Measurements from ENCODE around the gene TMPRSS11B. TPM values are rescaled to one million over a fixed set of nuclear protein-coding genes. Genes with fewer than 3 reads are reported as not detected.

Gene TMPRSS11B
- total and polyA plus RNA-seq, 9 donors, result not detected

DNA sequence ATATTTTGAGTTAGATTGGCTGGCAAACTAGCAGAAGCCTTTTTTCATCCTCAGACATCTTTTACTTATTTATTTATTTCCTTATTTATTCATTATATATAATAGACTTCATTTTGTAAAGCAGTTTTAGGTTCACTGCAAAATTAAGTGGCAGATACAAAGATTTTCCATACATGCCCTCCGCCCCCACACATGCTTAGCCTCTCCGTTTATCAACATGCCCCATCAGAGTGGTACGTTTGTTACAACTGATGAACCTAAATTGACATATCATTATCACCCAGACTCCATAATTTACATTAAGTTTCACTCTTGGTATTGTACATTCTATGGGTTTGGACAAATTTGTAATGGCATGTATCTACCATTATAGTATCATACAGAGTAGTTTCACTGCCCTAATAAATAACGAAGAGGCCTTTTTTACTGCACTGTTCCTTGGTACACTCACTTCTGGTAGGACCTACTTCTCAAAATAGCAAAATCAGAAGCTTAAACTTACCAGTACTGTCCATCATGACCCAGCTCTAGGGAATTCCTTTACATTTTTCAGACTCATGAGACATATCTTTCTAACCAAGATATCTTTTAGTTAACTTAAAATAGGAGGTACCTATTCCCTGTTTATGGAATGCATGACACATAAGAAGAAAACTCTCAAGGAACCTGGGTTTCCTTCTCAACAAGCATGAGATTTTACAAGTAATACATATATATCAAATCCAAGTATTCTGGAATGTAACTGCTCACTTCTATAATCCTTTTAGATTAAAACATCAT lies 4.8 kb upstream of the TMPRSS11B start:
- H3K9me3 ChIP-seq, result no peaks in the 10 kb centered on the region
- H3K4me1 ChIP-seq (ENCODE audit: insufficient read depth), result no peaks in the 10 kb centered on the region
- H3K36me3 ChIP-seq, result no peaks in the 10 kb centered on the region
- no peak overlapping the region for H3K27ac ChIP-seq
- H3K27me3 ChIP-seq, result no peaks in the 10 kb centered on the region
- no peak overlapping the region for H3K4me3 ChIP-seq
- DNase-seq, result no peak
- 57 to 75% (median 72%) methylated on average over 4 of the region's 4 CpGs for WGBS, 3 donors
- intact Hi-C loops (cut with DNase I), result no loop called here
- TF ChIP-seq, protein P1, sequence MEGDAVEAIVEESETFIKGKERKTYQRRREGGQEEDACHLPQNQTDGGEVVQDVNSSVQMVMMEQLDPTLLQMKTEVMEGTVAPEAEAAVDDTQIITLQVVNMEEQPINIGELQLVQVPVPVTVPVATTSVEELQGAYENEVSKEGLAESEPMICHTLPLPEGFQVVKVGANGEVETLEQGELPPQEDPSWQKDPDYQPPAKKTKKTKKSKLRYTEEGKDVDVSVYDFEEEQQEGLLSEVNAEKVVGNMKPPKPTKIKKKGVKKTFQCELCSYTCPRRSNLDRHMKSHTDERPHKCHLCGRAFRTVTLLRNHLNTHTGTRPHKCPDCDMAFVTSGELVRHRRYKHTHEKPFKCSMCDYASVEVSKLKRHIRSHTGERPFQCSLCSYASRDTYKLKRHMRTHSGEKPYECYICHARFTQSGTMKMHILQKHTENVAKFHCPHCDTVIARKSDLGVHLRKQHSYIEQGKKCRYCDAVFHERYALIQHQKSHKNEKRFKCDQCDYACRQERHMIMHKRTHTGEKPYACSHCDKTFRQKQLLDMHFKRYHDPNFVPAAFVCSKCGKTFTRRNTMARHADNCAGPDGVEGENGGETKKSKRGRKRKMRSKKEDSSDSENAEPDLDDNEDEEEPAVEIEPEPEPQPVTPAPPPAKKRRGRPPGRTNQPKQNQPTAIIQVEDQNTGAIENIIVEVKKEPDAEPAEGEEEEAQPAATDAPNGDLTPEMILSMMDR (IDR thresholded peaks at IDR 0.05), result no peak
- TF ChIP-seq EP300 (IDR thresholded peaks at IDR 0.05) (no peak), POLR2A (IDR thresholded peaks at IDR 0.05) (no peak)

DNA sequence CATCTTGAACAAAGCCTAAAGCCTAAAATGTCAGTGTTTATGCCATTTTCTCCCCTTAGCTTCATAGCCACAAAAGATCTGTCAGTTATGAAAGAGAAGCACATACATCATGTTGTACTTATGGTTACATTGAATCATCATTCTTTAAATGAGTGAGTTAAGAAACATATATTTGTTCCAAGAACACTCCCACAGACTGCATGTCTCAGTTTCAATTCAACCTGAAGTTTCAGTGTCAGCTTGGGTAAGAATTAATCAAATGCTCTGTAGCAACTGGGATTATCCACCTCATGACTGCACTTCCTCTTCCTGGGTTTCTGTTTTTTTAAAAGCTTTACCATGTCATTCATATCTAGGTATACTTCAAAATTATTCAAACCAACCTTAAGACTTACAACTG lies 3.9 kb upstream of the TMPRSS11B start:
- Histone ChIP-seq H3K4me3 (no peak overlapping the region), H3K4me1 (ENCODE audit: insufficient read depth) (no peaks in the 10 kb centered on the region), H3K27me3 (no peaks in the 10 kb centered on the region), H3K9me3 (no peaks in the 10 kb centered on the region), H3K36me3 (no peaks in the 10 kb centered on the region), H3K27ac (no peak overlapping the region)
- TF ChIP-seq POLR2A (IDR thresholded peaks at IDR 0.05) (no peak), EP300 (IDR thresholded peaks at IDR 0.05) (no peak)
- TF ChIP-seq, protein P1 (IDR thresholded peaks at IDR 0.05), result no peak
- intact Hi-C loops (cut with DNase I), result no loop called here
- DNase-seq, result no peak

DNA sequence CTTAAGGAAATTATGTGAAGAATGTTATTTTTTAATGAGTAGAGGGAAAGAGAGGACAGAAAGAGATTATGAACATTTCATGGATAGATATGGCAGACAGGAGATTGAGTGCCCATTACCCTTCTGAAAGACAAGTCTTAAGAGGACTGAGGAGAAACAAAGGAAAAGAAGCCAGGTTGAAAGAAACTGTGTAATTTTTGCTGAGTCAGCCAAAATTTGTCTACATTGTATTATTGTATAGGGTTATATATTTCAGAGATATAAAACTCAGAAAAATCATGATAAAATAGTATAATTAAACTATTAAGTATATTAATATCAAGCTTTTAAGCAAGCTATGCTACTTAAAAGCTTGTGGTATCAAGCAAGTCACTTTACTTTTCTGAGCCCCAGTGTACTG lies 4.9 kb downstream of the TMPRSS11B start:
- intact Hi-C loops (cut with DNase I), result no loop called here
- H3K9me3 ChIP-seq, result no peaks in the 10 kb centered on the region

GRCh38 chr4:68228568-68228967 lies 16.9 kb downstream of the TMPRSS11B start:
- Histone ChIP-seq H3K36me3 (no peaks in the 10 kb centered on the region), H3K4me1 (ENCODE audit: insufficient read depth) (no peaks in the 10 kb centered on the region), H3K4me3 (no peak overlapping the region), H3K27me3 (no peaks in the 10 kb centered on the region), H3K9me3 (no peaks in the 10 kb centered on the region), H3K27ac (no peak overlapping the region)
- intact Hi-C loops (cut with DNase I), result no loop called here
- no peak for DNase-seq
- TF ChIP-seq, protein P1 (IDR thresholded peaks at IDR 0.05), result no peak
- TF ChIP-seq EP300 (IDR thresholded peaks at IDR 0.05) (no peak), POLR2A (IDR thresholded peaks at IDR 0.05) (no peak)
- 42 to 61% (median 60%) methylated on average over 1 of the region's 1 CpG for WGBS, 3 donors

More for the DNA sequence above, 4.9 kb downstream of the TMPRSS11B start:
- TF ChIP-seq, protein P1 (IDR thresholded peaks at IDR 0.05), result no peak
- no peak for TF ChIP-seq EP300 (IDR thresholded peaks at IDR 0.05)
- TF ChIP-seq POLR2A (IDR thresholded peaks at IDR 0.05), result no peak
- H3K27ac ChIP-seq, result no peak overlapping the region
- H3K36me3 ChIP-seq, result no peaks in the 10 kb centered on the region
- DNase-seq, result no peak
- no peaks in the 10 kb centered on the region for H3K27me3 ChIP-seq
- no peaks in the 10 kb centered on the region for H3K4me1 ChIP-seq (ENCODE audit: insufficient read depth)
- no peak overlapping the region for H3K4me3 ChIP-seq
